Fibroblast of lung (primary cell): Measurements from ENCODE around the gene OR10T2. TPM values are rescaled to one million over a fixed set of nuclear protein-coding genes. Genes with fewer than 3 reads are reported as not detected.

Experiments
- DNase-seq, 2 donors: peaks; one replicate each; pipeline versions ENCODE4 v3.0.0 to v3.0.0-alpha.2; 2010; ENCODE audit warnings: low read depth in 2 of 2
- H2AFZ ChIP-seq: 2 replicates; pipeline ENCODE4 v1.5.1; 2012; ENCODE audit warnings: low read length, control low read depth, inconsistent platforms
- H3K27ac ChIP-seq: 2 replicates; pipeline ENCODE4 v1.5.1; 2011; ENCODE audit warnings: low read length, control low read depth; ENCODE audit not compliant: insufficient read depth
- H3K27me3 ChIP-seq: 2 replicates; pipeline ENCODE4 v1.5.1; 2011; ENCODE audit warnings: mild to moderate bottlenecking, low read length; ENCODE audit not compliant: control insufficient read depth, insufficient read depth
- H3K36me3 ChIP-seq: 2 replicates; pipeline ENCODE4 v1.5.1; 2011; ENCODE audit warnings: low read length; ENCODE audit not compliant: control insufficient read depth, insufficient read depth
- H3K4me1 ChIP-seq: 2 replicates; pipeline ENCODE4 v1.5.1; 2011; ENCODE audit warnings: low read length; ENCODE audit not compliant: control insufficient read depth, insufficient read depth; ENCODE audit errors: extremely low read depth
- H3K4me2 ChIP-seq: 2 replicates; pipeline ENCODE4 v1.5.1; 2011; ENCODE audit warnings: low read length, control low read depth; ENCODE audit not compliant: insufficient read depth; ENCODE audit errors: extremely low read depth
- H3K4me3 ChIP-seq, 4 experiments: fragments of 200-600 bp in 1 of 4; sonication (generic) in 1 of 4; replicated peaks in 1 of 4; 2 replicates each; pipeline ENCODE4 v1.5.1; 2011 to 2016; ENCODE audit warnings: low read length in 4 of 4, low read depth in 3 of 4, mild to moderate bottlenecking in 3 of 4, control low read depth in 2 of 4, inconsistent platforms in 1 of 4, mixed read lengths in 1 of 4; ENCODE audit not compliant: insufficient read depth in 1 of 4; ENCODE audit errors: control extremely low read depth in 1 of 4
- H3K79me2 ChIP-seq: 2 replicates; pipeline ENCODE4 v1.5.1; 2012; ENCODE audit warnings: mild to moderate bottlenecking, low read length, inconsistent platforms; ENCODE audit not compliant: control insufficient read depth, insufficient read depth
- H3K9ac ChIP-seq: 2 replicates; pipeline ENCODE4 v1.5.1; 2011; ENCODE audit warnings: mild to moderate bottlenecking, low read length, control low read depth; ENCODE audit not compliant: insufficient read depth
- H3K9me3 ChIP-seq: 2 replicates; pipeline ENCODE4 v1.5.1; 2012; ENCODE audit warnings: low read depth, low read length; ENCODE audit not compliant: control insufficient read depth, insufficient read depth
- H4K20me1 ChIP-seq: 2 replicates; pipeline ENCODE4 v1.5.1; 2011; ENCODE audit warnings: low read length; ENCODE audit not compliant: control insufficient read depth, insufficient read depth; ENCODE audit errors: extremely low read depth
- CTCF ChIP-seq, 2 donors: IDR thresholded peaks in 1 of 2; conservative IDR thresholded peaks in 1 of 2; 1 replicate in 1 of 2; 2 replicates in 1 of 2; pipeline ENCODE4 v1.5.1; 2011 to 2012; ENCODE audit warnings: low read length in 2 of 2, control low read depth in 1 of 2, inconsistent platforms in 1 of 2, low read depth in 1 of 2, mild to moderate bottlenecking in 1 of 2
- EZH2 ChIP-seq: IDR thresholded peaks from 2 replicates; pipeline ENCODE4 v1.5.1; 2012; ENCODE audit warnings: low read length, control low read depth, mild to moderate bottlenecking; ENCODE audit errors: missing control alignments
- polyA plus RNA-seq, 2 donors: library from polyadenylated mRNA; depleted of rRNA in 1 of 2; stranded (reverse) in 1 of 2; unstranded in 1 of 2; fragments of >200 nt; gene quantifications; 2 replicates each; pipeline ENCODE4 v1.2.1, GENCODE V29; 2011 to 2012; ENCODE audit warnings: missing spikeins in 1 of 2
- total RNA-seq: library from RNA; depleted of rRNA; stranded (reverse); fragments of >200 nt; gene quantifications from 2 replicates; pipeline ENCODE4 v1.2.1, GENCODE V29; 2014

The OR10T2 gene
- total and polyA plus RNA-seq, 2 donors (not counting 1 experiment from before 2014, with no cell fraction given), result not detected

DNA sequence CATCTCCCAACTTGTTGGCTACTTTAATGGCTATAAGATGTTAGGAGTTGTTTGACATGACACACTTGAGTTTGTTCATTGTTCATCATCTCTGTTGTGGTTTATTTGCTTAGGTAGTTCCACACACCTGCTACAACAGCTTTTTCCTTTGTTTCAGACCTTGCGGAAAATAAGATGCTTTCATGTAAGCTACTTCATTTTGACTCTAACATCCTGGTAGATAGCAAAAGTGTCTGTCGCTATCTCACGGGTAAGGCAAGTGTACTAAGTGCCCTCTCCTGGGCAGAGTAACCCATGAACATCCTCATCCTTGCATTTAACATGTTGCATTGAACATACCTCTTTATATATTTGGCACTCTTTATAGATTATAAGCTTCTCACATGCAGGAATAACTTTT lies 1.6 kb upstream of the OR10T2 start:
- H3K36me3 ChIP-seq, result no peaks in the 10 kb centered on the region
- no peak for DNase-seq
- TF ChIP-seq EZH2 (no peak), CTCF (conservative IDR thresholded peaks at IDR 0.05 in 1 of 2, IDR thresholded peaks at IDR 0.05 in 1 of 2; ENCODE audit: low read depth in 1 of 2, low read length in 2 of 2) (no peak)
- no peaks in the 10 kb centered on the region for H4K20me1 ChIP-seq
- no peak overlapping the region for H3K4me2 ChIP-seq
- no peaks in the 10 kb centered on the region for H3K4me1 ChIP-seq
- no peaks in the 10 kb centered on the region for H3K27me3 ChIP-seq
- H3K79me2 ChIP-seq, result no peaks in the 10 kb centered on the region
- no peak overlapping the region for H2AFZ ChIP-seq
- no peak overlapping the region for H3K4me3 ChIP-seq
- no peak overlapping the region for H3K27ac ChIP-seq
- no peaks in the 10 kb centered on the region for H3K9me3 ChIP-seq
- H3K9ac ChIP-seq, result no peak overlapping the region

- no peak for DNase-seq
- Histone ChIP-seq H4K20me1 (no peaks in the 10 kb centered on the region), H3K36me3 (no peaks in the 10 kb centered on the region), H3K27ac (no peak overlapping the region), H3K27me3 (no peaks in the 10 kb centered on the region), H3K79me2 (no peaks in the 10 kb centered on the region), H3K4me2 (no peak overlapping the region), H3K4me3 (no peak overlapping the region), H3K9me3 (no peaks in the 10 kb centered on the region), H2AFZ (no peak overlapping the region), H3K4me1 (no peaks in the 10 kb centered on the region), H3K9ac (no peak overlapping the region)
- TF ChIP-seq EZH2 (no peak), CTCF (conservative IDR thresholded peaks at IDR 0.05 in 1 of 2, IDR thresholded peaks at IDR 0.05 in 1 of 2; ENCODE audit: low read depth in 1 of 2, low read length in 2 of 2) (no peak)
These were observed 2.6 kb downstream of the OR10T2 start for GRCh38 chr1:158396646-158397045.

GRCh38 chr1:158393476-158393875 lies 5.8 kb downstream of the OR10T2 start:
- Histone ChIP-seq H3K4me3 (no peak overlapping the region), H3K79me2 (no peaks in the 10 kb centered on the region), H3K27me3 (no peaks in the 10 kb centered on the region), H3K36me3 (no peaks in the 10 kb centered on the region), H3K9me3 (no peaks in the 10 kb centered on the region), H3K4me1 (no peaks in the 10 kb centered on the region), H2AFZ (no peak overlapping the region), H3K9ac (no peak overlapping the region), H4K20me1 (no peaks in the 10 kb centered on the region), H3K4me2 (no peak overlapping the region), H3K27ac (no peak overlapping the region)
- DNase-seq, result no peak
- TF ChIP-seq CTCF (conservative IDR thresholded peaks at IDR 0.05 in 1 of 2, IDR thresholded peaks at IDR 0.05 in 1 of 2; ENCODE audit: low read depth in 1 of 2, low read length in 2 of 2) (no peak), EZH2 (no peak)
